Heart left ventricle (tissue), 13 donors: ENCODE data around the gene HS3ST5.

Experiments
- CTCF ChIP-seq, 12 donors: fragments of 200-600 bp; sonication (generic) in 4 of 12; IDR thresholded peaks; one replicate each; pipeline versions ENCODE4 v1.5.0 to v1.8.0; 2018 to 2022; ENCODE audit warnings: antibody characterized with exemption in 12 of 12, mild to moderate bottlenecking in 5 of 12
- POLR2A ChIP-seq, 2 donors: fragments of 450-650 bp; IDR thresholded peaks; one replicate each; pipeline ENCODE4 v1.6.1; 2017; ENCODE audit warnings: antibody characterized with exemption in 2 of 2, mild to moderate bottlenecking in 2 of 2, moderate library complexity in 2 of 2
- donor health status: ischemic (EF 13 %, LVEDD 7.1; RV severe dilation, severe dysfunction).
- donor health status: DM: no; HTN: yes; CAD: no.
- donor health status: DM: no; HTN: no; CAD: no.
- donor health status: ischemic (EF 25% LVEDD 6.9; RV normal size, moderate dysfunction).
- donor health status: ischemic (EF 25% LVEDD 5.7; RV mildly dilated, moderate dysfunction).
- donor health status: ischemic (EF 35%, LVEDD 5.7; RV mildly dilated, moderate dysfunction).
- donor health status: nonischemic (EF 11% LVEDD 7.7; RV severe dilation, severe dysfunction).
- donor health status: DM: yes; HTN: yes; CAD: no.
- donor health status: PGD.
- donor health status: ischemic (EF 29% LVEDD 5.4; RV normal size, mild dysfunction).
- donor health status: nonischemic (EF 23%, LVEDD 6.1; RV moderate dilation, normal function).

GRCh38 chr6:114119056-114119455, 223.8 kb downstream of the HS3ST5 start:
- no peak for TF ChIP-seq POLR2A (IDR thresholded peaks at IDR 0.05)
- no peak for TF ChIP-seq CTCF (IDR thresholded peaks at IDR 0.05)
